Measurements from ENCODE around the gene AP1B1.

Gene AP1B1

DNA sequence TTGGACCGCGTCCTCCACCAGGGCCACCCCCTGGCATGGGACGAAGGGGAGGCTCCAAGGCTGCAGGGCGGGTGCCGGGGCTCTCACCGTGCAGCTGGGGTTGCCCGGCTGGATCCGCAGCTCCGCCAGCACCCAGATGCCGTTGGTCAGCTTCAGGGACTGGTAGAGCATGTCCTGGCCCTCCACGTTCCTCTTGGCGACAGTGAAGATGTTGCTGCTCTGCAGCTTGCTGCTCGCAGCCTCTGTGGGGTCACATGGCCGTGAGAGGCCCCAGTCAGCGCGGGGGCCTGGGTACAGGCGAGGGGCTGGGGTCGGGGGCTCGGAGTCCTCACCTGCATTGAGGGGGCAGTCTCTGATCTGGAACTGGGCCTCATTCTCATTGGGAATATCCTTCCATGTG lies 58.1 kb downstream of the AP1B1 start:
- no peak for DNase-seq

DNA sequence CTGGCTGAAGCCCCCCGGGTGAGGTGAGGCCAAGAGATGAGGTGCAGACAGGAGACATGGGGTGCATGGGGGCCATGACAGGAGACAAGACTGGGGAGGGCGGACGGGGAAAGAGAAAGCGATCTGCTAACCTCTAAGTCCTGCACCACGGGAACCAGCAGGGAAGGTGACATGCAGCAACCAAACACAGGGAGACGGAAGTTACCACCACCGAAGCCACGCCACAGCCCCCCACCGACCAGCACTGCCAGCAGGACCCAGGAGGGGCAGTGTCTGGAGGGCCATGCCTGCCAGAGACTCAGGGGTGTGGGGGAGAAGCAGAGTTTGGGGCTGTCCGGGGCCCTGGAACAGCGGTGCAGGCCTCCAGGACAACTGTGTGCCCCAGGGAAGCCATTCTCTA lies 58.8 kb downstream of the AP1B1 start:
- no peak for DNase-seq

DNA sequence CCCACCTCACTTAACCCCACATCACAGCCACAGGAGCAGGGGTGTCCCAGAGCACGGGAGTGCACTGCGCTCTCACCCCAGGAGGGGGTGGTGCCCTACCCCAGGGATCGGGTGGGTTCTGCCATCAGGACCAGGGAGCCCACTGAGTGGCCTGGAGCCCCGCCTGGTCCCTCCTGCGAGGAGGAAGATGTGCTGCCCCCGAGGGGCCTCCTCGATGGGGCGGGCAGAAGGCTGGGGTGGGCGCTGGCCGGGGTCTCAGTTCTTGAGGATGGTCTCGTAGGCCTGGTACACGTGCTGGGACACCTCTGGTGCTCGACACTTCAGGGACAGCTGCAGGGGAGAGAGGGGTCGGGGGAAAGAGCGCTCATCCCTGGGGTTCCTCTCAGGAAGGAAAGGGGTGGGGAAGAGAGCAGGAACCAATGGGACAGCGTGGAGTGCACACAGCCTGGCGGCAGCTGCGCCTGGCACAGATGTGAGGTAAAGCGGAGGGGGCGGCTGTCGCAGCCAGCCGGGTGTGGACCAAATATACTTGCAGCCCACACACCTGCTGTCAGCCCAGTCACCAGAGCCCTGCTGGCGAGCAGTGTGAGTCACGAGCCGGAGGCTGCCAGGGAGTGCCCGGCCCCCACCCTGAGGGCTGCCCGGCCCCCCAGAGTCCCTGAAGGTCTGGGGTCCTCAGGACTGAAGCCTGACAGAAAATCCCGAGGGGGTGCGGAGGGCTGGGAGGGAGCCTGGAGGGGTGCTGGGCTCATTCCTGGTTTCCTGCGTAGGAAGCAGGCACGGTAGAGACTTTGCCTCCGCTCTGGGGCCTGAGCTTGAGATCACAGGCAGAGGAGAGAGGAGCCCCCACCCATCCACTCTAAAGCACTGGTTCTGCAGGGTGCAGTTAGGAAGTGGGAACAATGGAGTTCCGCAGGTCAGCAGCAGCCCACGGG lies 59.5 kb downstream of the AP1B1 start:
- no peak for DNase-seq

DNA sequence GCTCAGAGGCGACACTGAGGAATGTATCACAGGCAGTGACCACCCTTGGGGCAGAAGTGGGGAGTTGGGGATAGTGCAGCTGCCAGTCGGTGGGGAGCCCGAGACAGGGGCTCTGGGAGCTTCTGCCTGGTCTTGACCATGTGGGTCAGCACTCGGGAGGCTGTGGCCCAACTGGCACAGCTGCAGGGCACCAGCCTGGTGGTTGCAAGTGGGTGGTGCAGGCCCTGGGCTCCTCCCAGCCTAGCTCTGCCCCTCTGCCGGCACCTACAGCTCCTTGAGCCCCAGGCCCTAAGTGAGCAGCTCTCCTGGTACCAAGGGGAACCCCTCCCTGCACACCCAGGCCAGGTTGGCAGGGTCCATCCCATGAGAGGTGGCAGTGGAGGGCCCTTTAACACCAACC lies 60.3 kb downstream of the AP1B1 start:
- no peak for DNase-seq

DNA sequence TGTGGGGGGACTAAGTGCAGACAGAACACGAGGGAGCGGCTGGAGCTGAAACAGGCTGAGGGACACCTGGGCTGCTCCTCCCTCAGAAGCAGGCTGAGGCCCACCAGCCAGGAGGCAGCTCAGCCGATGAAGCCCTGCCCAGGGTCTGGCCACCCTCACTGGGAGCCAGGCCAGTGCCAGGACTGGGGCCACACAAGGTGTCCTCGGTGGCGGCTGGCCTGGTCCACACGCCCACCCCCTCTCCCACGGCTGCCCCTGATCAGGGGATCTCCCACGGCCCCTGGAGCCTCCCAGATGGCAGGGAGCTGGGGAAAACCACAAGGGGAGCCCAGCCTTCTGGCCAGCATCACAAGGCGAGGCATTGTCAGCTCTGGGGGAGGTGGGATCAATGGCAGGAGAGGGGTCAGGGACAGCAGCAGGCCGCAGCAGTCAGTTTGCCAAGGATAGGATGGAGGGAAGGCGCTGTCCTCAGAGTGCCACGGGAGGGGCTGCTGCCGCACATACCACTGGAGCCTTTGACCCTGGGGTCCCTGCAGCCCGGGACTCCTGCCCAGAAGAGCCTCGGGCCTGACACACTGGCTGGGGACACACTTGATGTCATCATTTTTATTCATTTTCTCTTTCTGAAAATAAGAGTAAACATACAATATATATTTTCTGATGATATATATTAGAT lies 61.1 kb downstream of the AP1B1 start:
- no peak for DNase-seq

DNA sequence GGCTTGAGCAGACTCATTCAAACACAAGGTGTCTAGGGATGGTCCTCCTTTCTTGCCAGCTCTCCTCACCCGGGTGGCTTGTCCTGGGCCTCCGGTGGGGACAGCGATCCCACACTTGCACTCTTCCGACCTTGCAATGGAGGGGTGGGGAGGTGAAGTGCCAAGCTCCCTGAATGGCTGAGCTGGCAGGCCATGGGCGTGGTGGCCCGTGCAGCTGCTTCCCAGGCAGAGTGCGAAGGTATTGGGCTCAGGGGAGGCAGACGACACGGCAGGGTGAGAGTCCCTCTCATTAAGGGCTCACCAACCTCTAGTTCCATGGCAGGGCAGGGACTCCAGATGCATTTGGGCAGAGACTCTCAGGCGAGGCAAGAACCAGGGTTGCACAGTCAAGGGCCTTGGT lies 61.9 kb downstream of the AP1B1 start:
- DNase-seq, result no peak

DNA sequence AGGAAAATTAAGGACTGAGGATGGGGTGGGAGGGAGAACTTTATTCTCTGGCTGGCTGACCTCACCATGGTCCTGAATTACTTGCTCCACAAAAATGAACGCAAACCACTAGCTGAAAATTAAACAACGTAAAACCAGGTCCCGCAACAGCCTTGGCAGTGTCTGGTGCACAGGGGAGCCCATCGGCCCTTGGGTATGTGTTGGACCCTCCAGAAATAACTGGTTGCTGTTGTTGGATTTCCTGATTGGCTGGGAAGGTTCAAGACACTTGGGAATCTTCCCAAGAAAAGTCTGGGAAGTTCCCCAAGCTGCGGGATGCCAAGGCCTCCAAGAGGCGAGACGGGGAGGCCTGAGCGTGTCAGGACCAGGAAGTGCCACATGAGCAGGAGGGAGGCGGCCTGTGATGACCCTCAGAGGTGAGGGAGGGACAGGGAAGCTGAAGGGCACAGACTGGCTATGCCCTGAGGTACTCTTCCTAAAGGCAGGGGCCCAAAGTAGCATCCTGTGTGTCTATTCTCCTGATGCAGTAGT lies 62.5 kb downstream of the AP1B1 start:
- no peak for DNase-seq

DNA sequence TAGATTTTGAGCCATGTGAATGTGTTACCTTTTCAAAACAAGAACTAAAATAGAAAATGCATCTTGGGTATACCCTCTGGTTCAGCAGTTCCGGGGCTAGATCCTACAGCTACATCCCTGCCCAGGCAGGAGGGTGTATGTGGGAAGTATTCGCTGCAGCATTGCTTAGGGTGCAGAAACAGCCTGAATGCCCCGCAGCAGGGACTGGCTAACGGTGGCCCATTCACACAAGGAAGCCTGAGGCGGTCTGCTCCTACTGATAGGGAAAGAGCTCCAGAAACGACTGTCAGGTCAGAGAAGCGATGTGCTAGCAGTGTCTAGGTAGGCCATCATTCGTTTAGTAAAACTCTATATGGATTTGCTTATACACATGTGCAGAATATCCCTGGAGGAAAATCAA lies 63.0 kb downstream of the AP1B1 start:
- DNase-seq, result no peak

DNA sequence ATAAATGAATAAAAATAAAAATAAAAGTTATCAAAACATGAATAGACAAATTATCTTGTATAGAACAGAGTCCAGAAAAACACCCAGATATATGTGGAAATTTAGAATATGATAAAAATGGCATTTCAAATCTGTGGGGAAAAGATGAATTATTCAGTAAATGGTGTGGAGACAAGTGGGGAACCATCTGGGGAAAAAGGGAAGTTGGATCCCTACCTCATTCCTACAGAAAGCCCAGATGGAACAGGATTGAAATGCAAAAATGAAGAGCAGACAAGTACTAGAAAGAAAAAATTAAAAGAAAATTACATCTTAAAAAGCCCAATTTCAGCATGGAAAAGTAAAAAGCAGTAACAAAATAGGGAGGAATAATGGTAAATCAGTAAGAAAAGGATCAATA lies 64.7 kb downstream of the AP1B1 start:
- no peak for DNase-seq

DNA sequence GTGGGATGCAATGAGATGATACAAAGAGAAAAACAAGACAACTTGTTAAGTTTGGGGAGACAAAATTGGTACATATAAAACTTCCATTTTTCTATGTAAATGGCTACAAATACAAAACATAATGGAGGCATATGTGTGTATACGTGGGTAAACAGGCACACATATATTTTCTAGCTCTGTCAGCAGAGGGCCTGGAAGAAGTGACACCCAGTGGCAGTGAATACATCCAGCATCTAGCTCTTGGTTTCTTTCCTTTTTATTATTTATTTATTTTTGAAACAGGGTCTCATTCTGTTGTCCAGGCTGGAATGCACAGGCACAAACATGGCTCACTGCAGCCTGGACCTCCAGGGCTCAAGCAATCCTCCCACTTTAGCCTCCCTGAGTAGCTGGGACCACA lies 67.8 kb downstream of the AP1B1 start:
- peak; percentile 18 for DNase-seq

DNA sequence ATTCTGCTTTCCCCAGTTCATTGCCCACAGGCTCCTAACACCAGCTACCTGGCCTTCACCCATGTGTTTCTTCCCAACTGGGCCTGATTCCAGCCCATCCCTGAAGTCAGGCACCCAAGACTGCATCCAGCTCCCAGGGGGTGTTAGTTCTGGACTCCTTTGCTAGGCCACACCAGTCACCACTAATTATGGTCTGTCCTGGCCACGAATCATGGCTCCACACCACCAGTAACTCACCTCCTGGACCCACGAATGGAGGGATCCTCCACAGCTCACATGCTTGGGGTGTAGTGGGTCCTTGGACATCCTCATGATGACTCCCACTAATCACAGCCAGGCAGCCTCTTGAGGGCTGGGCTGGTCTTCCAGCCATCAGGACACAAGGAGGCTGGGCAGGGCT lies 69.3 kb downstream of the AP1B1 start:
- no peak for DNase-seq

DNA sequence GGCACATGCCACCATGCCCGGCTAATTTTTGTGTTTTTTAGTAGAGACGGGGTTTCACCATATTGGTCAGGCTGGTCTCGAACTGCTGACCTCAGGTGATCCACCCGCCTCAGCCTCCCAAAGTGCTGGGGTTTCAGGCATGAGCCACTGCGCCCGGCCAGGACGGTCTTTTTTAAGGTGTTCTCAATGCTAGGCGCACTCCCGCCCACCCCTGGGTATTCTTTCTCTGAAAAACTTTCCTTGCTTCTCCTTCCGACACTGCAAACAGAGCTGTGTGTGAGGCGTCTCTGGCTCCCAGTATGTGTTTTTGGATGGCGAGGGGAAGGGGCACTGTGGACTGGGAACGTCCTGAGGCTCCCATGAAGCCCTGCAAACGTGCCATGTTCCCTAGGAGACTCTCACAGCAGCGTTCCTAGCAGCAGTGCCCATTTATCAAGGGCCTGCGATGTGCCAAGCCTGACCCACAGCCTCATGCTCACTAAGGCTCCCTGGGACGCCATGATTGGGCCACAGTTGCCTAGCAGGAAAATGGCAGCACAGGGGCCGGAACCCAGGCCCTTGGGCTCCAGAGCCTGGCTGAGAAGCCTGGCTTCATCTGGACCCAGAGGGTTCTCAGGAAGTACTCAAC lies 70.4 kb downstream of the AP1B1 start:
- no peak for DNase-seq

DNA sequence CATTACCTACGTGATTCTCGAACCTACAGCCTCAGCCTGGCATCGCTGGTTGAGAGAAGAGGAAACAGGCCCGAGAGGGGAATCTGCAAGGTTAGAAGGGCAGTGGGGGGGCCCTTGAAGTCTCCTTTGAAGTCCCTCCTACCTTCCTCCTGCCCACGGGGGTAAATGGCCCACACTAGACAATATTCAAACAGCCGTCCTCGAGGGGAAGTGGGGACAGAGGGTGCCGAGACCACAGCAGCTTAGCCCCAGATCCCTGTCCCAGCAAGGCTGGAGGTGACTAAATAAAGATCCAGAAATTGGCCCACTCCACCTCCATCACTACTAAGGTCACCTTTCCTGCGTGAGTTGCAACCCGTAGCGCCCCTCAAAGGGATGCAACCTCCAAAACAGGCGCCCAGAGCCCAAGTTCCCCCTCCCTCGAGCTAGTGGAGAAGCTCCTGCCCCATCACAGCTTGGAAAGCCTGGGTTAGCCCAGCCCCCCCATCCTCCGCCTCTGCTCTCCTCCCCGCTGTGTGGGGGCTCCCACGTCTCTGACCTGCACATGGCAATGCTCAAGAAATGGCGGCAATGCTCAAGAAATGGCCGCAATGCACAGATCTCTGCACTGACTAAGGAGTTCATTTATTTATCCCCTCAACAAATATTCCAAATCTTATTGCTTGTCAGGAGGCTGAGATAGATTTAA lies 72.1 kb downstream of the AP1B1 start:
- no peak for DNase-seq

DNA sequence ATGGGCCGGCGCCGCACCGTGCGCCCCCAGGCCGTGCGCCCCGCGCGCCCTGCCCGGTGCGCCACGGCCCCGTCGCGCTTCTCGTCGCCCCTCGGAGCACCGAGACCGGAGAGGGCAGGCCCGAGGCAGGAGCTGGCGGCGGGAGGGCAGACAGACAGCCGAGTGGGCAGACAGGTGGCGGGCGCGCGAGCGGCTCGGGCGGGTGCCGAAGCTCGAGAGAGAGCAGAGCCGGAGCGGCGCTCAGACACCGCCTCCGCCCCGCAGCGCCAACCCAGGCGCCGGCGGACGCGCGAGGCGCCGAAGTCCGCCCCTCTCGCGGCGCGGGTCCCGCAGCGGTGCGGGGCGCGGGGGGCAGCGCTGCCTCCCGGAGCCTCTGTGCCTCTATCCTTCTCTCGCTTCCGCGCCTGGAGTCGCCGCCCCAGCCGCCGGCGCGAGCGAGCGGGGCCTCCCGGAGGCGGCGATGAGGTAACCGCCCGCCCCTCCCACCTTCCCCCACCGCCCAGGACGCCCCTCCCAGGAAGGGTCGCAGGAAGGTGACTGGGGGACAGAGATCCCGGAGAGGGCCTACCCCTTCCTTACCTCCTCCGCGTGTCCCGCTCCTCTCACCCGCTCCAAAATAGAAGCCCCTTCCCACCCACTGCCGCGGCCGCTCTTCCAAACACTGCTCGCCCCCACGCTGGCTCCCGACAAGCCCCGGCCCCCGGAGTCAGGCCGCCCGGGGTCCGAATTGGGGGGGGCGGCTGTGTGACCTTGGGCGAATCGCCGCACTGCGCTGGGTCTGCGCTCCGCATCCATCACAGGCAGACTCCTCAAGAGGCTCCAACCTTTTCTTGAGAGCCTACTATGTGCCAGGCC lies 72.9 kb downstream of the AP1B1 start, which contains the start of gene RASL10A:
Gene RASL10A (minus strand): TSS at position 412 of the 855 bp plus-strand sequence. CDS start 451 bp downstream, outside the sequence.
- peak; percentile 42 for DNase-seq

DNA sequence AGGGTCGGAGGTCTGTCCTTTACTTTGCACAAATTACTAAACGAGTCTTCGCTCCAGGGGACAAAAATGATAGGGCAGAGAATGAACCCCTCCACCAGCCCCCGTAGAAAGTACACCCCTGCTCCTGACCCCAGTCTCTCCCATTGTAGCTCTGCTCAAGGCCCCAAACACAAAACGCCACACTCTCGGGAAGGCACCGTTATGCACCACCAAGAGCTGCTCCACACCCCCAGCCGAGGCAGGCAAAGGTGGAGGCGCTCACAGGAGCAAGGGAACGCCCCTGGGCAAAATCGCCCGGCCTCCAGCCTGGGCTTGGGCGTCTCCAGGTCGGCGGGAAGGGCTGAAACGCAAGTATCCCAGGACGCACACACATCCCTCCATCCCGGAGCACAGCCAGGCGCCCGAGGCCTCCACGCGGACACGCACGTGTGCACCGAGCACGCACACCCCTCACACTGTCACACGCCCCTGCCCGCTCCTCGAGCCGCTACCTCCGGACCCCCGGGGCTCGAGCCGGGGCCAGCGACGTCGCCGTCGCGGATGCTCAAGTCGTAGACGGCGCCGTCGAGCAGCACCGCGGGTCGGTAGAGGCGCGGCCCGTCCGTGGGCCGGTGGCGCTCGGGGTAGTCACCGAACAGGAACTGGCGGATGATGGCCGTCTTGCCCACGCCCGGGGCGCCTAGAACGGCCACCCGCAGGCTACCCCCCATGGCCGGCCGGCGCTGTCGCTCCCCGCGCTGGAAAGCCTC lies 73.7 kb downstream of the AP1B1 start:
- DNase-seq, result peak; percentile 29

DNA sequence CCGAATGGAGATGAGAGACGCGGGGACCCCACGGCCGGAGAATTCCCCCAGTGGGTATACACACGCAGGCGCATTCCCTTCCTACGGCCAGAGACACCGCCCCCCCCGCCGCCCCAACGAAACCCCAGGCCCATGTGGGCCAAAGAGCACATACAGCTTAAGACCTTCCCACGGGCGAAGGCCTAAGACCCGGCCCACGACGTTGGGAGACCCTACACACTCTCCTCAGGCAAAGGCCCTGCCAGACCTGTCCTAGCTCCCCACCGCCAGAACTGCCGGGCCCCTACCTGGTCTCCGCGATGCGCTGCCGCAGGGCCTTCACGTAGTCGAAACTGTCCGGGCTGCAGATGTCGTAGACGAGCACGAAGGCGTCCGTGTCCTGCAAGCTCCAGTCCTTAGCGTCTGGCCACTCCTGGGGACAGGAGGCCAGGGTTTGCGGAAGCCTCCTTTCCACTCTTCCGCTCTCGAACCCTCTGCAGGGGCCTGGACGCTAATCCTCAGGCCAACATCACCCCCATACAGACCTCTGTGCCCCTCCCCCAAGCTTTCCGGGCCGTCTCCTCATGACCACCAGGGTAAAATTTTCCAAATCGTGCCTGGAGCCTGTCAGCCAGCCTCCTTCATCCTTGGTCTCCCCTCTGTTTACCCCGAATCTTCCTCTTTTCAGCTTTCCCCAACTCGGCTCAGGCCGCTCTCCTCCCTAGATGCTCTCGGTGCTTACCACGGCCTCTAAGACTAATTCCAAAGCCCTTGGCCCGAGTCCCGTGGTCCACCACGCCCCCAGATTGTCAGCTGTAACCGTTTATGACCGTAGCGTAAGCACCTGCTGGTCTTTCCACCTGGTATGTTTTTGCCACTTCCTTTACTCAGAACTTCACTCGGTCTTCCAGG lies 74.5 kb downstream of the AP1B1 start:
- DNase-seq, result peak; percentile 44

DNA sequence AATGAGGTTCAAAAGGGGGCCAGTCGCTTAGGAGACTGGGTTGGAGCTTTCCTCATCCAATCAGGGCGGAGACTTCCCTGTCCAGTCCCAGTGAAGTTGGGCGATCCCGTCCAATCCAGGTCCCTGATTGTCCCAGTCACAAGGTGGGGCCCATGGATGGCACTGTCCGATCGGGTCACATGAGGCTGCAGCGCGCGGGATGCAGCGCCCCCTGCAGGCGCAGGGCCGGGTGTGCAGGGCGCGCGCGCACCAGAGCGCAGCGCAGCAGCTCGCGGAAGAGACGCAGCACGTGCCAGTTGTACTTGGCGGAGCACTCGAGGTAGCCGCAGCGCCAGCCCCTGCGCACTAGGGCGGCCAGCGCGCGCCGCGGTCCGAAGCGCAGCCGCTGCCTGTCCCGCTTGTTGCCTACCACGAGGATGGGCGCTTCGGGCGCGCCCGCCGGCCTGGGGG lies 75.2 kb downstream of the AP1B1 start:
- no peak for DNase-seq

DNA sequence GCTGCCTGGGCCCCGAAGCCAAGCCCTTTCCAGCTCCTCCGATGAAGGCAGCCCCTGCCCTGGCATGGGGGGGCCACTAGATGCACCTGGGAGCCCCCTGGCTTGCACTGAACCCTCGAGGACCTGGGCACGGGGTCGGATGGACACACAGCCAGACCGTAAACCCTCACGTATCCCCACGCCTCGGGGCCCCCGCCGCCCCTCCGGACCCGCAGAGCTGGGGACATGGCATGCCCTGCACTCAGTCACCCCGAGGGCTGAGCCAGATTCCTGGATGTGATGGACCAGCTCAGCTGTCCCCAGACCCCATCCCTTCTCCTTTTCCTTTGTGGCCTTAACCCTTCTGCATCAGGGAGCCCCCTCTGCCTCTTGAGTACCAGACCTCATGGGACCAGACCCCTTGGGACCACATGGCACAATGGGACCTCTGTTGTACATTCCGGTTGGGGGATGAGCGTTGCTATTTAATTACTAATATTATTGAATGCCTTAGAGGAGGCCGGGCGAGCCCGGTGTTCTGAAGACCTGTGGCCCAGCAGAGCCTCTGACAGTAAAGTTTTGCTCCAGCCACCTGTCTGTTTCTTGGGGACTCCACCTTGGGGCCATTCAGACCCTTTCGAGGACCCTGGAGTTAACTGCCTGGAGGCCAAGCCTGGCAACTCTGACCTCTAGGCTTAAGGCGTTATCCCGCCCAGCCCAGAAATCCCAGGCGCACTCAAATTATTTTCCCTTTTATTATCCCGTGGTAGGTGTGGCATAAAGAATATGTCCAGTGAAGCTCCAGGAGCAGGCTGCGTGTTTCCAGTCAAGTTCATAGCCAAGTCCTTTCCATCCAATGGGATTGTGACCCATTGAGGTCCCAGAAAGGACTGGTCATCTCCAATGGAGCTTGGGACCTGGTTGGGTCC lies 75.9 kb downstream of the AP1B1 start:
- no peak for DNase-seq

Measured in NCI-H82 (cell line).